Iris pigment epithelial cell (primary cell): ENCODE results near the gene SIPA1.
"Not testable (repeated sequence)": the region's sequence is repeated elsewhere in the genome, so short reads cannot be mapped to it uniquely, and the experiment has no call there.

Experiments used
- DNase-seq: peaks from one replicate; pipeline ENCODE4 v3.0.0-alpha.2; 2011; ENCODE audit warnings: low read depth

Gene SIPA1

GRCh38 chr11:65624931-65625627 is 12.8 kb upstream of the SIPA1 start:
- DNase-seq = no peak

GRCh38 chr11:65625628-65626342 is 12.1 kb upstream of the SIPA1 start:
- DNase-seq = no peak

GRCh38 chr11:65627202-65627601 is 10.7 kb upstream of the SIPA1 start:
- no peak for DNase-seq

- no peak for DNase-seq
Measured at GRCh38 chr11:65629579-65629978, 8.3 kb upstream of the SIPA1 start.

GRCh38 chr11:65630215-65630614 is 7.7 kb upstream of the SIPA1 start:
- DNase-seq = no peak

- DNase-seq = no peak
Measured at GRCh38 chr11:65633390-65634108, 4.4 kb upstream of the SIPA1 start.

- DNase-seq = no peak
Measured at GRCh38 chr11:65634109-65634436, 3.8 kb upstream of the SIPA1 start.

- DNase-seq = no peak
Measured at GRCh38 chr11:65634440-65634839, 3.5 kb upstream of the SIPA1 start.

- no peak for DNase-seq
Measured at GRCh38 chr11:65634905-65635731, 2.8 kb upstream of the SIPA1 start.

GRCh38 chr11:65636108-65637031 is 1.5 kb upstream of the SIPA1 start:
- DNase-seq = no peak

GRCh38 chr11:65637032-65637557 is 806 bp upstream of the SIPA1 start:
- no peak for DNase-seq

- not testable (repeated sequence) for DNase-seq
Measured at GRCh38 chr11:65639228-65639597, 1.3 kb downstream of the SIPA1 start.

- no peak for DNase-seq
Measured at GRCh38 chr11:65639623-65640482, 2.0 kb downstream of the SIPA1 start.

GRCh38 chr11:65640483-65641296 is 2.8 kb downstream of the SIPA1 start:
- DNase-seq = no peak

GRCh38 chr11:65641297-65642013 is 3.6 kb downstream of the SIPA1 start:
- no peak for DNase-seq

- DNase-seq = no peak
Measured at GRCh38 chr11:65642014-65642671, 4.2 kb downstream of the SIPA1 start.

GRCh38 chr11:65643971-65644370 is 6.1 kb downstream of the SIPA1 start:
- DNase-seq = no peak

GRCh38 chr11:65644837-65645236 is 6.9 kb downstream of the SIPA1 start:
- DNase-seq = no peak
